GM12878 (cell line): Measurements from ENCODE around the gene ALPK1. TPM values are rescaled to one million over a fixed set of nuclear protein-coding genes. Genes with fewer than 3 reads are reported as not detected.

Experiments used
- BACH1 ChIP-seq: fragments of 450-650 bp; IDR thresholded peaks from 2 replicates; pipeline ENCODE4 v1.6.1; 2017; ENCODE audit warnings: mild to moderate bottlenecking, borderline replicate concordance
- BMI1 ChIP-seq: fragments of 450-650 bp; IDR thresholded peaks from 2 replicates; pipeline ENCODE4 v1.6.1; 2016; ENCODE audit warnings: mild to moderate bottlenecking, moderate library complexity, borderline replicate concordance
- CEBPB ChIP-seq, 2 experiments: fragments of 150-350 bp in 1 of 2; IDR thresholded peaks; 2 replicates each; pipeline ENCODE4 v1.6.1; 2012 to 2014; ENCODE audit warnings: low read depth in 2 of 2, low read length in 2 of 2, borderline replicate concordance in 1 of 2, inconsistent platforms in 1 of 2
- CHD4 ChIP-seq: fragments of 200-600 bp; sonication (generic); IDR thresholded peaks from 2 replicates; pipeline ENCODE4 v1.6.1; 2016; ENCODE audit warnings: mild to moderate bottlenecking
- EGR1 ChIP-seq, 2 experiments: IDR thresholded peaks; 1 replicate in 1 of 2; 2 replicates in 1 of 2; pipeline ENCODE4 v1.6.1; 2011 to 2012; ENCODE audit warnings: low read depth in 2 of 2, low read length in 2 of 2, borderline replicate concordance in 1 of 2, mild to moderate bottlenecking in 1 of 2, moderate library complexity in 1 of 2
- IKZF1 ChIP-seq: fragments of 450-650 bp; conservative IDR thresholded peaks from 2 replicates; pipeline ENCODE4 v1.6.1; 2017; ENCODE audit warnings: antibody characterized with exemption, mild to moderate bottlenecking
- IRF4 ChIP-seq: IDR thresholded peaks from 2 replicates; pipeline ENCODE4 v1.6.1; 2011; ENCODE audit warnings: low read depth, low read length
- JUNB ChIP-seq: IDR thresholded peaks from 2 replicates; pipeline ENCODE4 v1.6.1; 2016; ENCODE audit warnings: antibody characterized with exemption, mild to moderate bottlenecking
- MYC ChIP-seq: IDR thresholded peaks from 2 replicates; pipeline ENCODE4 v1.6.1; 2011; ENCODE audit warnings: mild to moderate bottlenecking, low read length, moderate library complexity, inconsistent platforms; ENCODE audit not compliant: insufficient read depth, insufficient replicate concordance, insufficient read length, severe bottlenecking
- NFXL1 ChIP-seq: fragments of 450-650 bp; IDR thresholded peaks from 2 replicates; pipeline ENCODE4 v1.6.1; 2017; ENCODE audit warnings: antibody characterized with exemption, mild to moderate bottlenecking, borderline replicate concordance
- NR2C1 ChIP-seq: fragments of 450-650 bp; IDR thresholded peaks from 2 replicates; pipeline ENCODE4 v1.6.1; 2017; ENCODE audit warnings: antibody characterized with exemption, mild to moderate bottlenecking, moderate library complexity
- RFX5 ChIP-seq: IDR thresholded peaks from 2 replicates; pipeline ENCODE4 v1.6.1; 2011; ENCODE audit warnings: low read depth, low read length, improper control_type of control experiment
- RUNX3 ChIP-seq: IDR thresholded peaks from 2 replicates; pipeline ENCODE4 v1.6.1; 2012; ENCODE audit warnings: low read length, inconsistent platforms
- SIN3A ChIP-seq: IDR thresholded peaks from 2 replicates; pipeline ENCODE4 v1.6.1; 2012; ENCODE audit warnings: low read depth, low read length, improper control_type of control experiment
- SMARCA5 ChIP-seq: fragments of 450-650 bp; IDR thresholded peaks from 2 replicates; pipeline ENCODE4 v1.6.1; 2017; ENCODE audit warnings: mild to moderate bottlenecking
- SMC3 ChIP-seq: IDR thresholded peaks from 2 replicates; pipeline ENCODE4 v1.6.1; 2011; ENCODE audit warnings: low read length, improper control_type of control experiment, borderline replicate concordance
- WRNIP1 ChIP-seq: IDR thresholded peaks from 2 replicates; pipeline ENCODE4 v1.6.1; 2011; ENCODE audit warnings: low read depth, low read length, improper control_type of control experiment, borderline replicate concordance
- YY1 ChIP-seq: IDR thresholded peaks from 2 replicates; pipeline ENCODE4 v1.6.1; 2011; ENCODE audit warnings: low read depth, mild to moderate bottlenecking, low read length
- ZNF207 ChIP-seq: fragments of 450-650 bp; IDR thresholded peaks from 2 replicates; pipeline ENCODE4 v1.6.1; 2014; ENCODE audit warnings: antibody characterized with exemption, mild to moderate bottlenecking, borderline replicate concordance
- ZNF24 ChIP-seq: fragments of 450-650 bp; IDR thresholded peaks from 2 replicates; pipeline ENCODE4 v1.6.1; 2017; ENCODE audit warnings: antibody characterized with exemption, mild to moderate bottlenecking
- ZNF384 ChIP-seq: IDR thresholded peaks from 2 replicates; pipeline ENCODE4 v1.6.1; 2012; ENCODE audit warnings: low read depth, mild to moderate bottlenecking, low read length, improper control_type of control experiment, borderline replicate concordance
- ZSCAN29 ChIP-seq: fragments of 450-650 bp; IDR thresholded peaks from 2 replicates; pipeline ENCODE4 v1.6.1; 2017; ENCODE audit warnings: mild to moderate bottlenecking, moderate library complexity
- polyA plus RNA-seq, 11 experiments: library from polyadenylated mRNA; depleted of rRNA in 4 of 11; unstranded in 6 of 11; stranded (reverse) in 5 of 11; fragments of >200 nt; fragmentation: Nextera tagmentation in 4 of 11; fragmentation: Illumina TruSeq in 1 of 11; extraction: Ambion mirVana in 4 of 11; extraction: Trizol in 1 of 11; gene quantifications; 1 replicate in 1 of 11; 2 replicates in 10 of 11; pipeline versions ENCODE4 v1.2.1 to v1.2.3, GENCODE V29; 2011 to 2016; ENCODE audit warnings: inconsistent platforms in 2 of 11, missing spikeins in 2 of 11, low read depth in 1 of 11
- total RNA-seq, 4 experiments: library from RNA; depleted of rRNA in 3 of 4; stranded (reverse); fragments of >200 nt in 3 of 4; fragmentation: Illumina TruSeq in 1 of 4; extraction: Trizol in 1 of 4; gene quantifications; 2 replicates each; pipeline versions ENCODE4 v1.2.1 to v1.2.3, GENCODE V29; 2013 to 2021
- TF ChIP-seq, protein P1 (sequence below): IDR thresholded peaks from 2 replicates; pipeline ENCODE4 v1.6.1; 2011; ENCODE audit warnings: mild to moderate bottlenecking, low read depth, low read length, moderate library complexity; ENCODE audit not compliant: insufficient replicate concordance

The ALPK1 gene
- total and polyA plus RNA-seq, 10 of the 15 experiments (the other 5 are each of a cell fraction or from before 2014, with no cell fraction given) = 8.5 to 32.3 (median 22.6) TPM

DNA sequence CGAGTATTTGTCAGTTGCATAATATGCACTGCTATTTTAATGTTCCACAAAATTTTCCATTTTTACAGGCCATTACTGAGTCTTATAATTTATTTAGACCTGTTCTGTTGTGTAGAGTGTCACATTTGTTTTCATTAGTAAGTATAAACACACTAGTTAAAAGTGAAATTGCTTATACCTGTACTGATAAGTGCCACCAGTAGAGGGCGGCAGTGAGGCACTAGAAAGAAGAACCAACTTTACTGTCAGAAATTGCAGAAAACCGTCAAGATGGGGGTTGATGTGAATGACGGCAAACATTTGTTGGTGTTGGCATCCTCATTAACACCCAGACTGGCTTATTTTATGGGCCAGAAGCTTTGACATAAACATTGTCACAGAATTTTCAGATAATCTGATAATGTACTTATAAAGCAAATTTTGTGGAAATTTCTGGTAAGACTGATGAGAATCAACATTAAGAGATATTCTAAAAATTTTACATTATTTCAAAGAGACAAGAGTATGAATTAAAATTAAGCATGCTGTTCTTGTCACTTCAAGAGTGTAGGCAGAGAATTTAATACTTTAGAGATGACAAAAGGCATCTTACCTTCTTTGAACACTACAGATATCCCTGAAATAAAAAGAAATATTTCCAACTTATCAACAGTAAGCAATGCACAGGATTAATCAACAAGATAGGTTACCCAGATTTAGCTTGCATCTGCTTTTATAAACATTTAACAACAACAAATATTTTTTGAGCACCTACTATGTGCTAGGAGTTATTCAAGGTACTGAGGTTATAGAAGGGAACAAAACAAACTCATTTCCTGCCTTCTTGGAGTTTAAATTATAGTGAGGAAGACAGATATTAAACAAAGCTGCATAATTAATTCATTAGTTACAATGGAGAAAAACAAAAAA lies 24.9 kb downstream of the ALPK1 start (continued):
- TF ChIP-seq WRNIP1 = no peak
- no peak for TF ChIP-seq BMI1
- TF ChIP-seq ZSCAN29 = no peak
- TF ChIP-seq YY1 = peak; percentile 68
- no peak for TF ChIP-seq RFX5
- no peak for TF ChIP-seq IRF4
- TF ChIP-seq JUNB = no peak
- TF ChIP-seq, protein P1, sequence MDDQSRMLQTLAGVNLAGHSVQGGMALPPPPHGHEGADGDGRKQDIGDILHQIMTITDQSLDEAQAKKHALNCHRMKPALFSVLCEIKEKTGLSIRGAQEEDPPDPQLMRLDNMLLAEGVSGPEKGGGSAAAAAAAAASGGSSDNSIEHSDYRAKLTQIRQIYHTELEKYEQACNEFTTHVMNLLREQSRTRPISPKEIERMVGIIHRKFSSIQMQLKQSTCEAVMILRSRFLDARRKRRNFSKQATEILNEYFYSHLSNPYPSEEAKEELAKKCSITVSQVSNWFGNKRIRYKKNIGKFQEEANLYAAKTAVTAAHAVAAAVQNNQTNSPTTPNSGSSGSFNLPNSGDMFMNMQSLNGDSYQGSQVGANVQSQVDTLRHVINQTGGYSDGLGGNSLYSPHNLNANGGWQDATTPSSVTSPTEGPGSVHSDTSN = no peak
- TF ChIP-seq SMC3 = peak; percentile 82; the same call in 1 of the 2 replicates
- no peak for TF ChIP-seq CHD4
- no peak for TF ChIP-seq NFXL1
- TF ChIP-seq SIN3A = no peak
- TF ChIP-seq EGR1 (IDR thresholded peaks at IDR 0.05; ENCODE audit: borderline replicate concordance in 1 of 2, low read depth in 2 of 2, low read length in 2 of 2) = no peak
- TF ChIP-seq BACH1 = no peak
- TF ChIP-seq IKZF1 = no peak
- TF ChIP-seq RUNX3 = no peak
- no peak for TF ChIP-seq MYC
- no peak for TF ChIP-seq NR2C1
- TF ChIP-seq ZNF207 = peak; percentile 34; the same call in 1 of the 2 replicates
- no peak for TF ChIP-seq ZNF384
- no peak for TF ChIP-seq CEBPB (IDR thresholded peaks at IDR 0.05; ENCODE audit: borderline replicate concordance in 1 of 2, low read depth in 2 of 2, low read length in 2 of 2)
- TF ChIP-seq SMARCA5 = peak; percentile 75; the same call in 1 of the 2 replicates
- no peak for TF ChIP-seq ZNF24
